ENCODE data around the gene HPD. TPM values are rescaled to one million over a fixed set of nuclear protein-coding genes. Genes with fewer than 3 reads are reported as not detected.

Gene HPD
- polyA plus RNA-seq, 1 of the 3 experiments (the other 2 are of a cell fraction) = 1.9 TPM

DNA sequence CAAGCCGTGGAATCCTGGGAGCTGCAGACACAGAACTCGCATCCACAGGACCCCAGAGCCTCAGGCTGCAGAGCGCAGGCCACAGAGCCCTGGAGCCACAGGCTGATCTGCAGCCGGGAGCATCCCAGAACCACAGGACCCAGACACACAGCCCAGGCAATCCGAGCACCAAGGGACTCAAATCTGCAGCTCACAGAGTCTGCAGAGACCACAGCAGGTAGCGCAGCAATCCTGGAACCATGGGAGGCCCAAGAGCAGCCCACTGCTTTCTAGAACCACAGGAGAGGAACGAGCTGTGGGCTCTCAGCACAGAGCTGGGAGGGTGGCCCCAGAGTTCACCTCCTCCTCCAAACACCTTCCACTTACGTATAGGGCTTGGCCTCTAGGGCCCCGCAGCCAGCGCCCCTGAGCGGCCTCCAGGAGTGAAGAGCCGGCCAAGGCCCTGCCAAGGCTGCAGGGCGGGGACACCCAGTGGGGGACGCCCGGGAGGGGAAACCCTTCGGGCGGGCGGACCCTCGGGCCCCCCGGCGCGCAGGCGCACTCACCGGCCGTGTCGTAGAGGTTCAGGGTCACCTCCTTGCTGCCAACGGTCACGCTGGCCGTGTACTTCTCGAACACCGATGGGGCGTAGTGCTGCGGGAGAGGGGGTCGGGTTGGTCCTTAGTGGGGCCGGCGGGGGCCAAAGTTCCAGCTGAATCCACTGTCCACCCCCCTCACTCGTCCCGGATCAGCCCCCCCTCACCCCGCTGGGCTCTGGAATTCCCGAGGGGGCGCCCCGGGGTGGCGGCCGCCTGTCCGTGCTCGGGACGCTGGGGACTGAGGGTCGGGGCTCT lies 65.8 kb downstream of the HPD start:
- H3K9me2 ChIP-seq = no peaks in the 10 kb centered on the region
- H3K4me2 ChIP-seq = peak overlapping the region; percentile 94; the same call in 1 of the 2 replicates
- POLR2A ChIA-PET = interaction anchor here (1.6 to 7.0 kb wide), 4 partner anchors 14 to 88 kb away, joined by 5 to 79 read pairs (median 14); no protein-coding TSS in a partner anchor
- peak overlapping the region in 1 of 2 experiments; percentile 50; a peak in 1 of 4 replicates for H3K27ac ChIP-seq (ENCODE audit: low read depth in 2 of 2, low read length in 1 of 2)
- no peaks in the 10 kb centered on the region for H4K20me1 ChIP-seq (ENCODE audit: insufficient read depth)
- H3K9ac ChIP-seq = no peak overlapping the region
- TF ChIP-seq SIN3A (IDR thresholded peaks at IDR 0.05; ENCODE audit: borderline replicate concordance, low read depth, low read length) (no peak), FOSL2 (IDR thresholded peaks at IDR 0.05; ENCODE audit: borderline replicate concordance, low read depth) (no peak), SMC3 (IDR thresholded peaks at IDR 0.05; ENCODE audit: low read depth, low read length) (no peak), TAF1 (IDR thresholded peaks at IDR 0.05; ENCODE audit: borderline replicate concordance, low read depth, low read length) (no peak), NRF1 (IDR thresholded peaks at IDR 0.05; ENCODE audit: low read depth, low read length) (no peak), RXRA (IDR thresholded peaks at IDR 0.05; ENCODE audit: borderline replicate concordance, low read depth) (no peak), RFX5 (IDR thresholded peaks at IDR 0.05; ENCODE audit: low read length) (no peak), ELF1 (IDR thresholded peaks at IDR 0.05) (no peak)
- TF ChIP-seq, protein P1, sequence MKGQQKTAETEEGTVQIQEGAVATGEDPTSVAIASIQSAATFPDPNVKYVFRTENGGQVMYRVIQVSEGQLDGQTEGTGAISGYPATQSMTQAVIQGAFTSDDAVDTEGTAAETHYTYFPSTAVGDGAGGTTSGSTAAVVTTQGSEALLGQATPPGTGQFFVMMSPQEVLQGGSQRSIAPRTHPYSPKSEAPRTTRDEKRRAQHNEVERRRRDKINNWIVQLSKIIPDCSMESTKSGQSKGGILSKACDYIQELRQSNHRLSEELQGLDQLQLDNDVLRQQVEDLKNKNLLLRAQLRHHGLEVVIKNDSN (IDR thresholded peaks at IDR 0.05; ENCODE audit: borderline replicate concordance, low read depth) = no peak
- peak overlapping the region; percentile 54 to 61; a peak in 2 of 4 replicates for H3K4me3 ChIP-seq (ENCODE audit: low read depth in 2 of 2, low read length in 1 of 2)
- H3F3A ChIP-seq (replicated peaks; ENCODE audit: insufficient read depth) = peaks cover 27% of the 10 kb centered on the region
- no peaks in the 10 kb centered on the region for H3K27me3 ChIP-seq (ENCODE audit: insufficient read depth)
- CTCF ChIA-PET = interaction anchor here (0.8 to 16.0 kb wide), 24 partner anchors 17 to 398 kb away, joined by 3 to 675 read pairs (median 28); partner anchors contain the start of genes PSMD9, SETD1B and TMEM120B
- no peaks in the 10 kb centered on the region for H3K9me3 ChIP-seq
- peaks cover 27% of the 10 kb centered on the region for H3K79me2 ChIP-seq (ENCODE audit: insufficient read depth)
- no peak for DNase-seq
- peaks cover 3 to 5% of the 10 kb centered on the region in 2 experiments for H3K36me3 ChIP-seq (replicated peaks in 1 of 2; ENCODE audit: control insufficient read depth in 1 of 2, insufficient read depth in 2 of 2, low read length in 1 of 2)
- no peak overlapping the region for H2AFZ ChIP-seq (ENCODE audit: low read depth)
- H3K4me1 ChIP-seq (ENCODE audit: control insufficient read depth in 1 of 2, insufficient read depth in 2 of 2, low read depth in 1 of 2, low read length in 1 of 2) = peaks cover 26 to 50% of the 10 kb centered on the region in 2 experiments
- WGBS (ENCODE audit: low lambda C conversion rate) = 82% methylated on average over 16 of the region's 48 CpGs

DNA sequence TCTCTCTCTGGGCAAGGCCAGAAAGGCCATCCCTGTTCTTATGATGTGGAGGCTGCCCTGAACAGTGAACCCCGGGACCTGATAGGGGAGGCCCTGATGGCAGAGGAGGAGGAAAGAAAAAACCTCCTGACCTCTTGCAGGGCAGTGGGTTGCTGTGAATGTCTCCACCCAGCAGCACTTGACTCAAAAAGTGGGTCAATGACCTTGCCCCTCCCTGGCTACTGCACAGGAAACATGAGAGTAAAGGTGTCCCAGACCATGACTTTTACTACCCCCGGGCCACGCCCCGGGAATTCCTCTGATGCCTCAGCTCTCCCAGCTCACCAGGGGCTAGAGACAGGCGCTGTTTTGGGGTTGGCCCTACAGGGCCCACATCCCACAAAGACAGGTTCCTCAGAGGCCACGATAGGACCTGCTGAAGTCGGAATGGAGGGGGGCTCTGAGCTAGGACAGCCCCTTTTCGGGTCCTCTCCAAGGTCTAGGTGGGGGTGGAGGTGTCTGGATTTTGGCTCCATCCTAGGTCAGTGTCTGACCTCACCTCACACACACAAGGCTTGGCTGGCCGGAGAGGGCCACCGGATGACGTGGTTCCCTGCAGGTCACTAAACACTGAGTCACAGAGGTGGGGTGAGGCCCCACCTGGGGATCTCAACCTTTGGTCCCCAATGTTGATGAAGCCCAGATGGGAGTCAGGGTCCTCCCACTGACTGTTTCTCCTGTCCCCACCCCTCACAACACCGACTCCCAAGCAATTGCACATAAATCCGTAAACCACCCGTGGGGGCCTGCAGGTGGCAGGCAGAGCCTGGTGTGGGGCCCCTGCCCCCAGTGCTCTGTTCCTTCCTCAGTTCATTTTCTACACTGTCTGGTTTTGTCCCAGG lies 66.7 kb downstream of the HPD start:
- 72% methylated on average over 10 of the region's 14 CpGs for WGBS (ENCODE audit: low lambda C conversion rate)
- Histone ChIP-seq H2AFZ (ENCODE audit: low read depth) (no peak overlapping the region), H3K4me2 (no peak overlapping the region), H3K36me3 (replicated peaks in 1 of 2; ENCODE audit: control insufficient read depth in 1 of 2, insufficient read depth in 2 of 2, low read length in 1 of 2) (peaks cover 3 to 5% of the 10 kb centered on the region in 2 experiments), H3K9me3 (no peaks in the 10 kb centered on the region), H3K4me1 (ENCODE audit: control insufficient read depth in 1 of 2, insufficient read depth in 2 of 2, low read depth in 1 of 2, low read length in 1 of 2) (peaks cover 17 to 41% of the 10 kb centered on the region in 2 experiments; a peak in 3 of 4 replicates), H3K27ac (ENCODE audit: low read depth in 2 of 2, low read length in 1 of 2) (no peak overlapping the region), H3K4me3 (ENCODE audit: low read depth in 2 of 2, low read length in 1 of 2) (no peak overlapping the region), H3K9ac (no peak overlapping the region), H3F3A (replicated peaks; ENCODE audit: insufficient read depth) (peaks cover 22% of the 10 kb centered on the region), H3K27me3 (ENCODE audit: insufficient read depth) (no peaks in the 10 kb centered on the region), H3K79me2 (ENCODE audit: insufficient read depth) (peaks cover 18% of the 10 kb centered on the region), H4K20me1 (ENCODE audit: insufficient read depth) (no peaks in the 10 kb centered on the region; the same call in 1 of the 2 replicates), H3K9me2 (no peaks in the 10 kb centered on the region)
- TF ChIP-seq EP300 (IDR thresholded peaks at IDR 0.05; ENCODE audit: borderline replicate concordance in 1 of 2, low read depth in 1 of 2, low read length in 1 of 2) = no peak
- TF ChIP-seq SIN3A (IDR thresholded peaks at IDR 0.05; ENCODE audit: borderline replicate concordance, low read depth, low read length) = no peak
- TF ChIP-seq, protein P2, sequence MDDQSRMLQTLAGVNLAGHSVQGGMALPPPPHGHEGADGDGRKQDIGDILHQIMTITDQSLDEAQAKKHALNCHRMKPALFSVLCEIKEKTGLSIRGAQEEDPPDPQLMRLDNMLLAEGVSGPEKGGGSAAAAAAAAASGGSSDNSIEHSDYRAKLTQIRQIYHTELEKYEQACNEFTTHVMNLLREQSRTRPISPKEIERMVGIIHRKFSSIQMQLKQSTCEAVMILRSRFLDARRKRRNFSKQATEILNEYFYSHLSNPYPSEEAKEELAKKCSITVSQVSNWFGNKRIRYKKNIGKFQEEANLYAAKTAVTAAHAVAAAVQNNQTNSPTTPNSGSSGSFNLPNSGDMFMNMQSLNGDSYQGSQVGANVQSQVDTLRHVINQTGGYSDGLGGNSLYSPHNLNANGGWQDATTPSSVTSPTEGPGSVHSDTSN (IDR thresholded peaks at IDR 0.05) = no peak
- no peak for TF ChIP-seq POLR2AphosphoS5 (IDR thresholded peaks at IDR 0.05; ENCODE audit: low read depth, low read length)
- no peak for TF ChIP-seq TCF12 (IDR thresholded peaks at IDR 0.05)
- no peak for TF ChIP-seq GABPA (IDR thresholded peaks at IDR 0.05; ENCODE audit: low read depth)
- TF ChIP-seq, protein P3, sequence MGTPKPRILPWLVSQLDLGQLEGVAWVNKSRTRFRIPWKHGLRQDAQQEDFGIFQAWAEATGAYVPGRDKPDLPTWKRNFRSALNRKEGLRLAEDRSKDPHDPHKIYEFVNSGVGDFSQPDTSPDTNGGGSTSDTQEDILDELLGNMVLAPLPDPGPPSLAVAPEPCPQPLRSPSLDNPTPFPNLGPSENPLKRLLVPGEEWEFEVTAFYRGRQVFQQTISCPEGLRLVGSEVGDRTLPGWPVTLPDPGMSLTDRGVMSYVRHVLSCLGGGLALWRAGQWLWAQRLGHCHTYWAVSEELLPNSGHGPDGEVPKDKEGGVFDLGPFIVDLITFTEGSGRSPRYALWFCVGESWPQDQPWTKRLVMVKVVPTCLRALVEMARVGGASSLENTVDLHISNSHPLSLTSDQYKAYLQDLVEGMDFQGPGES (IDR thresholded peaks at IDR 0.05; ENCODE audit: low read depth, low read length) = no peak
- TF ChIP-seq EZH2phosphoT487 (IDR thresholded peaks at IDR 0.05; ENCODE audit: borderline replicate concordance, low read depth) = no peak
- no peak for TF ChIP-seq MXI1 (IDR thresholded peaks at IDR 0.05; ENCODE audit: low read depth, low read length)
- no peak for TF ChIP-seq ELF1 (IDR thresholded peaks at IDR 0.05)
- no peak for TF ChIP-seq TEAD4 (IDR thresholded peaks at IDR 0.05; ENCODE audit: borderline replicate concordance, insufficient read depth)
- no peak for TF ChIP-seq JUND (IDR thresholded peaks at IDR 0.05)
- TF ChIP-seq SMC3 (IDR thresholded peaks at IDR 0.05; ENCODE audit: low read depth, low read length) = no peak
- no peak for DNase-seq
- ChIA-PET CTCF (interaction anchor here (1.1 to 16.0 kb wide), 7 partner anchors 16 to 109 kb away, joined by 3 to 675 read pairs (median 92); partner anchors contain the start of genes PSMD9 and SETD1B), POLR2A (no interaction called here)
